Neuronal stem cell (in vitro differentiated cells): ENCODE results near the gene GDE1.

ENCODE experiments used
- DNase-seq: peaks from one replicate; pipeline ENCODE4 v3.0.0-alpha.2; 2013; ENCODE audit warnings: low spot score
- H2AFZ ChIP-seq: one replicate; pipeline ENCODE4 v1.6.1; 2013; ENCODE audit warnings: mild to moderate bottlenecking, low read length, inconsistent platforms
- H2AK5ac ChIP-seq: 2 replicates; pipeline ENCODE4 v1.6.1; 2013; ENCODE audit warnings: low read depth, mild to moderate bottlenecking, inconsistent platforms, low read length, moderate library complexity, mixed read lengths
- H2BK120ac ChIP-seq: 2 replicates; pipeline ENCODE4 v1.6.1; 2013; ENCODE audit warnings: low read depth, mild to moderate bottlenecking, inconsistent platforms, low read length, moderate library complexity, mixed read lengths
- H2BK12ac ChIP-seq: one replicate; pipeline ENCODE4 v1.6.1; 2013; ENCODE audit warnings: low read length, inconsistent platforms
- H2BK15ac ChIP-seq: 2 replicates; pipeline ENCODE4 v1.6.1; 2013; ENCODE audit warnings: mild to moderate bottlenecking, low read length, inconsistent platforms, mixed read lengths
- H2BK5ac ChIP-seq: one replicate; pipeline ENCODE4 v1.6.1; 2013; ENCODE audit warnings: inconsistent platforms, mild to moderate bottlenecking, low read length, moderate library complexity
- H3K14ac ChIP-seq: one replicate; pipeline ENCODE4 v1.6.1; 2013; ENCODE audit warnings: low read length, inconsistent platforms
- H3K18ac ChIP-seq: 2 replicates; pipeline ENCODE4 v1.6.1; 2013; ENCODE audit warnings: low read length, inconsistent platforms
- H3K23ac ChIP-seq: 2 replicates; pipeline ENCODE4 v1.6.1; 2013; ENCODE audit warnings: low read depth, mild to moderate bottlenecking, mixed read lengths, low read length, inconsistent platforms; ENCODE audit not compliant: poor library complexity
- H3K27ac ChIP-seq: replicated peaks from 3 replicates; pipeline ENCODE4 v1.5.1; 2013; ENCODE audit warnings: low read length, inconsistent platforms
- H3K27me3 ChIP-seq, 3 experiments: 2 replicates each; pipeline ENCODE4 v1.6.1; 2013; ENCODE audit warnings: low read length in 3 of 3, mild to moderate bottlenecking in 2 of 3, inconsistent platforms in 1 of 3, low read depth in 1 of 3, mixed read lengths in 1 of 3, moderate library complexity in 1 of 3; ENCODE audit not compliant: control insufficient read depth in 3 of 3, insufficient read depth in 3 of 3
- H3K36me3 ChIP-seq, 2 donors: replicated peaks in 1 of 2; 2 replicates each; pipeline ENCODE4 v1.6.1; 2013; ENCODE audit warnings: low read length in 2 of 2; ENCODE audit not compliant: control insufficient read depth in 2 of 2, insufficient read depth in 2 of 2
- H3K4ac ChIP-seq: 2 replicates; pipeline ENCODE4 v1.6.1; 2013; ENCODE audit warnings: inconsistent platforms, mild to moderate bottlenecking, low read length, moderate library complexity
- H3K4me1 ChIP-seq, 2 donors: 1 replicate in 1 of 2; 2 replicates in 1 of 2; pipeline ENCODE4 v1.6.1; 2013; ENCODE audit warnings: low read length in 2 of 2, low read depth in 1 of 2; ENCODE audit not compliant: control insufficient read depth in 2 of 2, insufficient read depth in 1 of 2
- H3K4me2 ChIP-seq: one replicate; pipeline ENCODE4 v1.6.1; 2013; ENCODE audit warnings: mild to moderate bottlenecking, low read length, inconsistent platforms; ENCODE audit not compliant: insufficient read depth, poor library complexity, severe bottlenecking
- H3K4me3 ChIP-seq, 2 donors: 2 replicates each; pipeline ENCODE4 v1.5.1; 2013; ENCODE audit warnings: low read length in 2 of 2, mild to moderate bottlenecking in 2 of 2, inconsistent platforms in 1 of 2, moderate library complexity in 1 of 2
- H3K79me1 ChIP-seq: one replicate; pipeline ENCODE4 v1.6.1; 2013; ENCODE audit warnings: low read depth, mild to moderate bottlenecking, inconsistent platforms, low read length, moderate library complexity
- H3K9ac ChIP-seq: one replicate; pipeline ENCODE4 v1.6.1; 2013; ENCODE audit warnings: mild to moderate bottlenecking, low read depth, low read length, inconsistent platforms; ENCODE audit not compliant: poor library complexity
- H3K9me3 ChIP-seq, 2 donors: replicated peaks in 1 of 2; 2 replicates each; pipeline versions ENCODE3 to v1.6.1; 2013; ENCODE audit warnings: low read length in 2 of 2, mild to moderate bottlenecking in 2 of 2, inconsistent platforms in 1 of 2, low read depth in 1 of 2, mixed read lengths in 1 of 2, moderate library complexity in 1 of 2; ENCODE audit not compliant: control insufficient read depth in 2 of 2, insufficient read depth in 1 of 2
- H4K8ac ChIP-seq: one replicate; pipeline ENCODE4 v1.6.1; 2013; ENCODE audit warnings: low read depth, mild to moderate bottlenecking, inconsistent platforms, low read length, moderate library complexity
- H4K91ac ChIP-seq: one replicate; pipeline ENCODE4 v1.6.1; 2013; ENCODE audit warnings: low read length, low read depth, mild to moderate bottlenecking, inconsistent platforms; ENCODE audit not compliant: poor library complexity
- WGBS, 2 donors: extraction: QIAGEN DNeasy Blood & Tissue Kit; methylation state at CpG; one replicate each; pipeline ENCODE4 v1.1.7; 2013; ENCODE audit warnings: missing lambda C conversion rate in 2 of 2, mixed read lengths in 1 of 2; ENCODE audit not compliant: insufficient read length in 2 of 2, insufficient replicate concordance in 1 of 2; ENCODE audit errors: extremely low coverage in 2 of 2; 5-methylcytosine and 5-hydroxymethylcytosine counted together

The GDE1 gene

GRCh38 chr16:19482291-19482690 lies 39.6 kb downstream of the GDE1 start:
- no peak for DNase-seq
- no peaks in the 10 kb centered on the region for H3K9me3 ChIP-seq
- no peak overlapping the region for H2BK5ac ChIP-seq
- H3K4me2 ChIP-seq = no peak overlapping the region
- H3K27ac ChIP-seq = no peak overlapping the region
- no peak overlapping the region for H3K23ac ChIP-seq
- no peak overlapping the region for H3K14ac ChIP-seq
- no CpG with 5 or more reads among the region's 1 CpG for WGBS, 2 donors
- H3K9ac ChIP-seq = no peak overlapping the region
- H3K18ac ChIP-seq = no peak overlapping the region
- no peak overlapping the region for H2BK120ac ChIP-seq
- H4K91ac ChIP-seq = no peak overlapping the region
- peaks cover 0 to 4% (median 0%) of the 10 kb centered on the region in 3 experiments for H3K27me3 ChIP-seq
- H2BK12ac ChIP-seq = no peak overlapping the region
- no peaks in the 10 kb centered on the region for H3K79me1 ChIP-seq
- no peak overlapping the region for H2AFZ ChIP-seq
- no peak overlapping the region for H3K4ac ChIP-seq
- no peak overlapping the region for H2BK15ac ChIP-seq
- no peak overlapping the region for H3K4me3 ChIP-seq
- H4K8ac ChIP-seq = no peak overlapping the region
- no peaks in the 10 kb centered on the region for H3K4me1 ChIP-seq
- H3K36me3 ChIP-seq = no peaks in the 10 kb centered on the region
- H2AK5ac ChIP-seq = no peak overlapping the region

- no peak overlapping the region for H2AFZ ChIP-seq
- H4K8ac ChIP-seq = no peak overlapping the region
- no peaks in the 10 kb centered on the region for H3K79me1 ChIP-seq
- no peak for DNase-seq
- no peaks in the 10 kb centered on the region for H3K9me3 ChIP-seq
- H3K14ac ChIP-seq = no peak overlapping the region
- H3K23ac ChIP-seq = no peak overlapping the region
- no peak overlapping the region for H2BK15ac ChIP-seq
- H3K4ac ChIP-seq = no peak overlapping the region
- H4K91ac ChIP-seq = no peak overlapping the region
- H3K4me2 ChIP-seq = no peak overlapping the region
- no peak overlapping the region for H2BK12ac ChIP-seq
- H3K27me3 ChIP-seq = peaks cover 0 to under 1% (median 0%) of the 10 kb centered on the region in 3 experiments
- H3K4me1 ChIP-seq = no peaks in the 10 kb centered on the region
- H2AK5ac ChIP-seq = no peak overlapping the region
- H3K36me3 ChIP-seq = no peaks in the 10 kb centered on the region
- H3K18ac ChIP-seq = no peak overlapping the region
- H2BK120ac ChIP-seq = no peak overlapping the region
- no peak overlapping the region for H3K4me3 ChIP-seq
- H3K27ac ChIP-seq = no peak overlapping the region
- no peak overlapping the region for H3K9ac ChIP-seq
- H2BK5ac ChIP-seq = no peak overlapping the region
- WGBS, 2 donors = no CpG with 5 or more reads among the region's 5 CpGs
These were observed 40.1 kb downstream of the GDE1 start for GRCh38 chr16:19481769-19482168.

- no CpG with 5 or more reads among the region's 2 CpGs for WGBS, 2 donors
- DNase-seq = no peak
These were observed 40.6 kb downstream of the GDE1 start for GRCh38 chr16:19481296-19481695.

GRCh38 chr16:19479302-19479721 lies 42.6 kb downstream of the GDE1 start:
- WGBS, 2 donors = no CpG with 5 or more reads among the region's 3 CpGs
- no peaks in the 10 kb centered on the region for H3K79me1 ChIP-seq

More at GRCh38 chr16:19481296-19481695, 40.6 kb downstream of the GDE1 start:
- no peak overlapping the region for H2BK120ac ChIP-seq
- no peak overlapping the region for H3K9ac ChIP-seq
- H2BK12ac ChIP-seq = no peak overlapping the region
- no peak overlapping the region for H4K8ac ChIP-seq
- no peaks in the 10 kb centered on the region for H3K9me3 ChIP-seq
- no peaks in the 10 kb centered on the region for H3K4me1 ChIP-seq
- no peak overlapping the region for H4K91ac ChIP-seq
- H2AFZ ChIP-seq = no peak overlapping the region
- no peak overlapping the region for H3K14ac ChIP-seq
- no peak overlapping the region for H3K27ac ChIP-seq
- H2BK5ac ChIP-seq = no peak overlapping the region
- no peaks in the 10 kb centered on the region for H3K36me3 ChIP-seq
- H3K23ac ChIP-seq = no peak overlapping the region
- H3K79me1 ChIP-seq = no peaks in the 10 kb centered on the region
- H2BK15ac ChIP-seq = no peak overlapping the region
- H3K4ac ChIP-seq = no peak overlapping the region
- H2AK5ac ChIP-seq = no peak overlapping the region
- no peaks in the 10 kb centered on the region for H3K27me3 ChIP-seq
- H3K4me3 ChIP-seq = no peak overlapping the region
- no peak overlapping the region for H3K4me2 ChIP-seq
- no peak overlapping the region for H3K18ac ChIP-seq

More at GRCh38 chr16:19479302-19479721, 42.6 kb downstream of the GDE1 start:
- no peak overlapping the region for H2AK5ac ChIP-seq
- H3K27ac ChIP-seq = no peak overlapping the region
- H3K27me3 ChIP-seq = peaks cover 0 to 6% (median 0%) of the 10 kb centered on the region in 3 experiments
- no peak overlapping the region for H3K9ac ChIP-seq
- H4K91ac ChIP-seq = no peak overlapping the region
- H2BK5ac ChIP-seq = no peak overlapping the region
- H3K18ac ChIP-seq = no peak overlapping the region
- H2BK15ac ChIP-seq = no peak overlapping the region
- no peak overlapping the region for H3K4ac ChIP-seq
- no peak overlapping the region for H3K4me2 ChIP-seq
- DNase-seq = no peak
- no peaks in the 10 kb centered on the region for H3K9me3 ChIP-seq
- H2BK120ac ChIP-seq = no peak overlapping the region
- H2BK12ac ChIP-seq = no peak overlapping the region
- H3K23ac ChIP-seq = no peak overlapping the region
- peaks cover 0 to 5% of the 10 kb centered on the region in 2 donors for H3K4me1 ChIP-seq
- H4K8ac ChIP-seq = no peak overlapping the region
- no peaks in the 10 kb centered on the region for H3K36me3 ChIP-seq
- no peak overlapping the region for H3K4me3 ChIP-seq
- no peak overlapping the region for H2AFZ ChIP-seq
- H3K14ac ChIP-seq = no peak overlapping the region
